Ishikawa (cell line): ENCODE measurements around the gene DCLRE1B.

ENCODE experiments used
- CEBPB ChIP-seq: IDR thresholded peaks from 2 replicates; pipeline ENCODE4 v1.6.1; 2012
- EGR1 ChIP-seq: IDR thresholded peaks from 2 replicates; pipeline ENCODE4 v1.6.1; 2012
- MAX ChIP-seq: IDR thresholded peaks from 2 replicates; pipeline ENCODE4 v1.6.1; 2012
- NFIC ChIP-seq: IDR thresholded peaks from 2 replicates; pipeline ENCODE4 v1.6.1; 2012
- RAD21 ChIP-seq: IDR thresholded peaks from 2 replicates; pipeline ENCODE4 v1.6.1; 2012; ENCODE audit warnings: low read depth
- TAF1 ChIP-seq: IDR thresholded peaks from 2 replicates; pipeline ENCODE4 v1.6.1; 2012; ENCODE audit warnings: low read depth, mild to moderate bottlenecking
- TCF12 ChIP-seq: IDR thresholded peaks from 2 replicates; pipeline ENCODE4 v1.6.1; 2012; ENCODE audit warnings: low read depth
- TF ChIP-seq, protein P1 (sequence below): IDR thresholded peaks from 2 replicates; pipeline ENCODE4 v1.6.1; 2012; ENCODE audit warnings: low read depth, mild to moderate bottlenecking

DNA sequence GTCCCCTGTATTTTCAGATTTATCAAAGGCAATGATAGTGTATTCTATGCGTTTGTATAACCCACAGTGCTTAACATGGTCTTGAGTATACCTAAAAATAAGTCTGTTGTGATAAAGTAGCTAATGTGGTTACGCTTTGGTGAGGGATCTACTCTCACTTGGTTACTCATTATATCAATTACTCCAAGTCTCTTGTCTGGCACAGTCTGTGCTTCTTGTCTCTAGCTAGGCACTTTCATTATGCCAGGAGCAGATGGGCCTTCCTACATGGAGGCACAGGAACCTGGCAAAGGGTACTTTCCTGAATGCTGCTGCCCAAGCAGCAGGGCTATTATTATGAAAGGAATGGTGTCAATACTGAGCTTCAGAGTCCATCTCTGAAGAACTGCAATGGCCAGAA, 29.4 kb upstream of the DCLRE1B start:
- TF ChIP-seq EGR1 (no peak), CEBPB (no peak), MAX (no peak), TCF12 (no peak), RAD21 (no peak), NFIC (no peak), TAF1 (no peak)
- TF ChIP-seq, protein P1, sequence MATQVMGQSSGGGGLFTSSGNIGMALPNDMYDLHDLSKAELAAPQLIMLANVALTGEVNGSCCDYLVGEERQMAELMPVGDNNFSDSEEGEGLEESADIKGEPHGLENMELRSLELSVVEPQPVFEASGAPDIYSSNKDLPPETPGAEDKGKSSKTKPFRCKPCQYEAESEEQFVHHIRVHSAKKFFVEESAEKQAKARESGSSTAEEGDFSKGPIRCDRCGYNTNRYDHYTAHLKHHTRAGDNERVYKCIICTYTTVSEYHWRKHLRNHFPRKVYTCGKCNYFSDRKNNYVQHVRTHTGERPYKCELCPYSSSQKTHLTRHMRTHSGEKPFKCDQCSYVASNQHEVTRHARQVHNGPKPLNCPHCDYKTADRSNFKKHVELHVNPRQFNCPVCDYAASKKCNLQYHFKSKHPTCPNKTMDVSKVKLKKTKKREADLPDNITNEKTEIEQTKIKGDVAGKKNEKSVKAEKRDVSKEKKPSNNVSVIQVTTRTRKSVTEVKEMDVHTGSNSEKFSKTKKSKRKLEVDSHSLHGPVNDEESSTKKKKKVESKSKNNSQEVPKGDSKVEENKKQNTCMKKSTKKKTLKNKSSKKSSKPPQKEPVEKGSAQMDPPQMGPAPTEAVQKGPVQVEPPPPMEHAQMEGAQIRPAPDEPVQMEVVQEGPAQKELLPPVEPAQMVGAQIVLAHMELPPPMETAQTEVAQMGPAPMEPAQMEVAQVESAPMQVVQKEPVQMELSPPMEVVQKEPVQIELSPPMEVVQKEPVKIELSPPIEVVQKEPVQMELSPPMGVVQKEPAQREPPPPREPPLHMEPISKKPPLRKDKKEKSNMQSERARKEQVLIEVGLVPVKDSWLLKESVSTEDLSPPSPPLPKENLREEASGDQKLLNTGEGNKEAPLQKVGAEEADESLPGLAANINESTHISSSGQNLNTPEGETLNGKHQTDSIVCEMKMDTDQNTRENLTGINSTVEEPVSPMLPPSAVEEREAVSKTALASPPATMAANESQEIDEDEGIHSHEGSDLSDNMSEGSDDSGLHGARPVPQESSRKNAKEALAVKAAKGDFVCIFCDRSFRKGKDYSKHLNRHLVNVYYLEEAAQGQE, result no peak
